Rectal smooth muscle tissue (tissue), 1 donor: Measurements from ENCODE around the gene COL19A1.

Experiments used
- H3K27ac ChIP-seq: one replicate; pipeline ENCODE4 v1.7.0; 2013; ENCODE audit warnings: low read depth, low read length, inconsistent platforms
- H3K27me3 ChIP-seq: one replicate; pipeline ENCODE4 v1.7.0; 2013; ENCODE audit warnings: low read length; ENCODE audit not compliant: control insufficient read depth, insufficient read depth
- H3K36me3 ChIP-seq: one replicate; pipeline ENCODE4 v1.7.0; 2013; ENCODE audit warnings: low read length; ENCODE audit not compliant: control insufficient read depth, insufficient read depth
- H3K4me1 ChIP-seq: one replicate; pipeline ENCODE4 v1.7.0; 2013; ENCODE audit warnings: low read length; ENCODE audit not compliant: control insufficient read depth, insufficient read depth
- H3K4me3 ChIP-seq: one replicate; pipeline ENCODE4 v1.7.0; 2013; ENCODE audit warnings: low read length
- H3K9ac ChIP-seq: one replicate; pipeline ENCODE4 v1.7.0; 2013; ENCODE audit warnings: low read length

COL19A1 gene

DNA sequence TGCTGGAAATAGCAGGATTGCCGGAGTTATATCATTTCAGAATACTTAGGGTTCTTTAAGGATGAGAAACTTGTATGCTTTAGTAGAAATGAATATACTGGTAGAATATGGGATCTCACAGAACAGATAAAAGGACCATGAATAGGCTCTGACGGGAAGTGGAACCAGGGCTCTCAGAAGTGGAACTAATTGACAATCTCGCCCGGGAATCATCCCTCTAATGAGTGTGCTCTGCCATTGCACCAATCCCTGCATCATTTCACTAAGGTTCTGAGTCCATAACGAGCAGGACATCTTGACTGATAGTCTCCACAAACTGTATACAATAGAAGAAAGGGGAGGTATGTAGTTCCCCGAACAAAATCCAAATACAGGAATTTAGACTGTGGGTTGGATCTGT is 286.4 kb downstream of the COL19A1 start:
- Histone ChIP-seq H3K27me3 (no peaks in the 10 kb centered on the region), H3K27ac (no peak overlapping the region), H3K36me3 (no peaks in the 10 kb centered on the region), H3K4me3 (no peak overlapping the region), H3K9ac (no peak overlapping the region), H3K4me1 (no peaks in the 10 kb centered on the region)

DNA sequence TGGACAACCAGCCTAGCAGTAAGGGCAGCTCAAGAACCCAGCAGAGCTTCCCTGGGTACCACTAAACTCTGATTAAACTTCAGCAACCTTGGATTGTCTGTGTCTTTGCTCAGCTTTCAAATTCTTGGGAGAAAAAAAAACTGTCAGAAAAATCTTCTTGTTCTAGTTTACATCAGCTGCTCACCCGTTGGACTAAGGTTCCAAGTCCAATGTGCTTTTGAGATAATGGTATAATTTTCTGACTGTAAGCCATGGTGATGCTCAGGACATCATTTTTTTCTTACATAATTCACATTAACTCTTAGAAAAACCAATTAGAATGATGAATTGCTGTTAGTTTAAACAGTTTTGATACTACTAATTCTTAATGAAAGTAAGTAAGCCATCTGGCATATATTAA is 290.7 kb downstream of the COL19A1 start:
- no peaks in the 10 kb centered on the region for H3K36me3 ChIP-seq
- no peak overlapping the region for H3K27ac ChIP-seq
- H3K4me3 ChIP-seq, result no peak overlapping the region
- H3K27me3 ChIP-seq, result no peaks in the 10 kb centered on the region
- H3K4me1 ChIP-seq, result no peaks in the 10 kb centered on the region
- no peak overlapping the region for H3K9ac ChIP-seq

- Histone ChIP-seq H3K9ac (no peak overlapping the region), H3K27me3 (no peaks in the 10 kb centered on the region), H3K4me3 (no peak overlapping the region), H3K27ac (no peak overlapping the region), H3K36me3 (no peaks in the 10 kb centered on the region), H3K4me1 (no peaks in the 10 kb centered on the region)
Measured at GRCh38 chr6:70160276-70160675, 293.9 kb downstream of the COL19A1 start.

DNA sequence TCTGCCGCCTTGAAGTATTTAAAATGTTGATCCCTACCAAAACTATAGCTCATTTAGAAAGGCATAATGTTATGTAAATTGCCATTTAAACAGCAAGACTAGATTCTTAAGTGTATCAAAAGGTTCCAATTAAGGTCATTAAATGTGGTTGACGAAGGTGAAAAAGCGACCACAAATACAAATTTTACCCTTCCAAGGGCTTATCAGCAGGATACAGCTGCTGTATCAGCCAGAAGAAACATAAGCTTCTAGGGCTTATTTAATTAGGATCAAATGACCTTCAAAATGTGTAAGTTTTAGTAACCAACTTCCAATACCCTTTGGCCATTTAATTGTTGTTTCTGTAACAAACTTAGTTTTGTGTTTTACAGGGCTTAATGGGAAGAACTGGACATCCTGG is 296.6 kb downstream of the COL19A1 start:
- no peaks in the 10 kb centered on the region for H3K27me3 ChIP-seq
- no peak overlapping the region for H3K27ac ChIP-seq
- H3K4me1 ChIP-seq, result no peaks in the 10 kb centered on the region
- no peak overlapping the region for H3K9ac ChIP-seq
- no peaks in the 10 kb centered on the region for H3K36me3 ChIP-seq
- H3K4me3 ChIP-seq, result no peak overlapping the region

DNA sequence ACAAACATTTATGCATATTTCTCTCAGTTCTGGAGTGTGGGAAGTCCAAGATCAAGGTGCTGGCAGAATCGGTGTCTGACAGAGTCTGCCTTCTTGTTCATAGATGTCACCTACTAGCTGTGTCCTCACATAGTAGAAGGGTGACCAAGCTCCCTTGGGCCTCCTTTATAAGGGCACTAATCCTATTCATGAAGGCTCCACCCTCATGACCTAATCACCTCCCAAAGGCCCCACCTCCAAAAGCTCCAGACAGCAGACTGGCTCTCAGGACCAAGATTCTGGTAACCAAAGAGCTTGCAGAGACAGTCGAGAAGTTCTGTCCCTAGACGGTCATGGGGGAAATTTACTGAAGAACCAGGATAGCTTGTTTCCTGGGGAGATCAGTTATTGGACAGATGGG is 297.4 kb downstream of the COL19A1 start:
- Histone ChIP-seq H3K27ac (no peak overlapping the region), H3K27me3 (no peaks in the 10 kb centered on the region), H3K4me1 (no peaks in the 10 kb centered on the region), H3K4me3 (no peak overlapping the region), H3K9ac (no peak overlapping the region), H3K36me3 (no peaks in the 10 kb centered on the region)

- H3K27me3 ChIP-seq, result no peaks in the 10 kb centered on the region
- H3K36me3 ChIP-seq, result no peaks in the 10 kb centered on the region
- H3K9ac ChIP-seq, result no peak overlapping the region
- no peak overlapping the region for H3K27ac ChIP-seq
- no peaks in the 10 kb centered on the region for H3K4me1 ChIP-seq
- no peak overlapping the region for H3K4me3 ChIP-seq
Measured at GRCh38 chr6:70164556-70164955, 298.2 kb downstream of the COL19A1 start.

DNA sequence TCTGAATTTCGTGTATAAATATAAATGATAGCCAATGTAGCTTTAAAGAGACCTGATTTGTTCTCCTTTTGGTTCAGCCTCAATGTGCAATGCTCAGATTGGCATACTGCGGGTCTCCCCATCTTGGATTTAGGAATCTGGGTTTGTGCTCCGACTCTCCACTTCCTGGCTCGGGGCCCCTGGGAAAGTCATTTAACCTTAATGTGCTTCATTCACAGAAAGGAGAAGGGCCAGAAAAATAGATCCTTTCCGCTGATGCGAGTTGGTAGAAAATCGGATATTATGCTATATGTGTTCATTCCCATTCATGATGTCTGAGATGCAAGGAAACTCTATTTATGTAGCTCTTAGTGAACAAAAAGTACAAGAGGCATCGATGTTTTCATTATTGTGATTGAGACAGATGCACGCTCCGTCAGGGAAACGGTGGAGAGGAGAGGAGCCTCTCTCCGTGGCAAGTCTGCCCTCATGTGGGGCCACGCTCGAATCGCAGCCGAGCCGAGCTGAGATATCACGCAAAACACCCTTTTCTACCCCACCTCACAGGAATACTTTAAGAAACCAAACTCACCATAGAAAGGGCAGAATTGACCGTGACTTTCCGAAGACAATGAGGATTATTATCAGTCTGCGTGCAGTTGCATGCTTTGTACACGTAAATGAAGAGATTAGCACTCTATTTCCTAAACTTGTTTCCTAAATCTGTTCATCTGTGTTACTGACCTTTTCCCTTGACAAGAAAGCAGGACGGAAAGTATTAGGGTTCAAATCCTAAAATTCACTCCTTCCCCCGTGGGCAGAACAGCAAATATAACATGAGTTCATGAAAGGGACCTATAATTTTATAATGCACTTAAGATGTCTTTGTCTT is 300.0 kb downstream of the COL19A1 start:
- no peaks in the 10 kb centered on the region for H3K36me3 ChIP-seq
- no peaks in the 10 kb centered on the region for H3K4me1 ChIP-seq
- H3K4me3 ChIP-seq, result peak overlapping the region; percentile 39
- no peak overlapping the region for H3K9ac ChIP-seq
- no peaks in the 10 kb centered on the region for H3K27me3 ChIP-seq
- H3K27ac ChIP-seq, result no peak overlapping the region

- Histone ChIP-seq H3K27ac (no peak overlapping the region), H3K4me3 (no peak overlapping the region), H3K27me3 (no peaks in the 10 kb centered on the region), H3K36me3 (no peaks in the 10 kb centered on the region), H3K9ac (no peak overlapping the region), H3K4me1 (no peaks in the 10 kb centered on the region)
Measured at GRCh38 chr6:70168681-70169377, 302.5 kb downstream of the COL19A1 start.

DNA sequence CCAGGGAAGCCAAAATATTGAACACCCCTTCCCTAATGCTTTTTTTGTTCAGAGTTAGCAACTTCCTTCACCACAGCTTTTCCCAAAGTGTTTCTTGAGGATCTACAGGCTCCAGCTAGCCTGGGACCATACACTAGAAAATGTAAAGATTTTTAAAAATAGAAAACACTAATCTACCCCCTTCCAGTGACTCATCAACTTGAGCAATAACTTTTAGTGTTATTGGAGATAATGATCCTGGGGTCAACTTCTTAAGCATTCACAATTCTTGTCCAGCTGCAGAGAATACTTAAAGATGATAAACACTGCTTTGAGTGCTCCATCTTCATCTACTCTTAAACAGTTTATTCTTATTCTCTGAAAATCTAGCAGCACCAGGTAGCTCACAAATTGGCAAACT is 304.9 kb downstream of the COL19A1 start:
- no peaks in the 10 kb centered on the region for H3K27me3 ChIP-seq
- H3K4me1 ChIP-seq, result no peaks in the 10 kb centered on the region
- H3K9ac ChIP-seq, result no peak overlapping the region
- no peaks in the 10 kb centered on the region for H3K36me3 ChIP-seq
- H3K4me3 ChIP-seq, result no peak overlapping the region
- H3K27ac ChIP-seq, result no peak overlapping the region

DNA sequence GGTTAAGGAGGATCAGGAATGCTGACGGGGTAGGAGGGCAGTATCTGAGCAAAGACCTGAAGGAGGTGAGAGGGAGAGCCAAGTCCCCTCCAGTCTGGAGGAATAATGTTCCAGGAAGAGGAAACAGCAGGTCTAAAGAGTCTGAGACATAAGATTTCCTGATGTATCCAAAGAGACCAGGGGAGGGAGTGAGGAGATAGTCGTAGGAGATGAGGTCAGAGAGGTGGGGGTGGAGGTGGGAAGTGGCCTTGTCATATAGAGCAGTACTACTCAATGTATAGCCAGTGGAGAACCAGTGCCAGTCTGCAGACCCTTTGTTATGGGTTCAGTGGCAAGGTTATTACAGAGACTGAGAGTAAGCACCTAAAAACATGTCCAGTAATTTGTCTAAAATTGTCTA is 305.9 kb downstream of the COL19A1 start:
- no peak overlapping the region for H3K4me3 ChIP-seq
- no peak overlapping the region for H3K9ac ChIP-seq
- H3K27ac ChIP-seq, result no peak overlapping the region
- no peaks in the 10 kb centered on the region for H3K4me1 ChIP-seq
- H3K27me3 ChIP-seq, result no peaks in the 10 kb centered on the region
- H3K36me3 ChIP-seq, result no peaks in the 10 kb centered on the region

DNA sequence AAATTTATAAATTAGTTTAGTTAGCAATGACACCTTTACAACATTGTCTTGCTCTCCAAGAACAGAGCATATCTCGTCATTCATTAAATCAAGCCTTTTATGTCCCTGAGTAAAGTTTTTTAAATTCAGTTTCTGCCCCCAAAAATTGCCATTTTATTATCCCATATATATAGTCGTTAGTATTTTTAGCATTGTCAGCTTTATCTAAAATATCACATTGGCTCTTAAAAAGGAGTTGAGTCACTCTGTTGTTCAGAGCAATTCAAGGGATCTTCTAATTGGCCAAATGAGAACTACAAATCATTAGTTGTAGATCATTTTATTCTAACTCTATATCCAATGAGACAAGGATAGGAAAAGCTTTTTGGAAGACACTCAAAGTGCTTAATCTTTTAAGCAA is 309.4 kb downstream of the COL19A1 start:
- Histone ChIP-seq H3K9ac (no peak overlapping the region), H3K27me3 (no peaks in the 10 kb centered on the region), H3K4me1 (no peaks in the 10 kb centered on the region), H3K36me3 (no peaks in the 10 kb centered on the region), H3K27ac (no peak overlapping the region), H3K4me3 (no peak overlapping the region)

GRCh38 chr6:70176842-70177550 is 310.6 kb downstream of the COL19A1 start:
- H3K27me3 ChIP-seq, result no peaks in the 10 kb centered on the region
- H3K4me1 ChIP-seq, result no peaks in the 10 kb centered on the region
- no peak overlapping the region for H3K27ac ChIP-seq
- no peak overlapping the region for H3K4me3 ChIP-seq
- no peak overlapping the region for H3K9ac ChIP-seq
- no peaks in the 10 kb centered on the region for H3K36me3 ChIP-seq
